Spinal cord (tissue), 10 donors: Measurements from ENCODE around the gene SPDYE1. TPM values are rescaled to one million over a fixed set of nuclear protein-coding genes. Genes with fewer than 3 reads are reported as not detected.
"Not testable (repeated sequence)": the region's sequence is repeated elsewhere in the genome, so short reads cannot be mapped to it uniquely, and the experiment has no call there.

ENCODE experiments used
- DNase-seq, 6 donors: peaks; one replicate each; pipeline versions ENCODE4 v3.0.0 to v3.0.0-alpha.2; 2013 to 2015; ENCODE audit warnings: low spot score in 6 of 6, low read depth in 4 of 6
- H3K27ac ChIP-seq: one replicate; pipeline ENCODE4 v1.5.1; 2013; ENCODE audit warnings: low read depth, low read length, control low read depth
- H3K27me3 ChIP-seq: one replicate; pipeline ENCODE4 v1.6.1; 2013; ENCODE audit warnings: low read length; ENCODE audit not compliant: control insufficient read depth, insufficient read depth
- H3K36me3 ChIP-seq: one replicate; pipeline ENCODE4 v1.6.1; 2013; ENCODE audit warnings: low read length; ENCODE audit not compliant: control insufficient read depth, insufficient read depth
- H3K4me1 ChIP-seq: one replicate; pipeline ENCODE4 v1.6.1; 2013; ENCODE audit warnings: low read length; ENCODE audit not compliant: control insufficient read depth, insufficient read depth
- H3K4me3 ChIP-seq: one replicate; pipeline ENCODE4 v1.5.1; 2013; ENCODE audit warnings: low read depth, low read length, control low read depth
- H3K9me3 ChIP-seq: one replicate; pipeline ENCODE4 v1.6.1; 2013; ENCODE audit warnings: low read length; ENCODE audit not compliant: control insufficient read depth, insufficient read depth
- WGBS: methylation state at CpG from one replicate; pipeline ENCODE4 v1.1.5; 2013; ENCODE audit warnings: missing lambda C conversion rate; ENCODE audit not compliant: insufficient coverage; 5-methylcytosine and 5-hydroxymethylcytosine counted together
- polyA plus RNA-seq, 2 donors: library from polyadenylated mRNA; unstranded; fragments of 120-200 nt; gene quantifications; one replicate each; pipeline ENCODE4 v1.2.1, GENCODE V29; 2013; ENCODE audit not compliant: insufficient read length in 2 of 2
- total RNA-seq, 2 donors: library from RNA; depleted of rRNA in 1 of 2; stranded (reverse); fragments of 120-200 nt in 1 of 2; fragments of >200 nt in 1 of 2; gene quantifications; one replicate each; pipeline versions ENCODE4 v1.2.3 to v1.2.4, GENCODE V29; 2013 to 2014
- donor health status: healthy.

The SPDYE1 gene
- total and polyA plus RNA-seq, 4 donors: 0.10 to 4.1 (median 0.33) TPM; not detected in 1

DNA sequence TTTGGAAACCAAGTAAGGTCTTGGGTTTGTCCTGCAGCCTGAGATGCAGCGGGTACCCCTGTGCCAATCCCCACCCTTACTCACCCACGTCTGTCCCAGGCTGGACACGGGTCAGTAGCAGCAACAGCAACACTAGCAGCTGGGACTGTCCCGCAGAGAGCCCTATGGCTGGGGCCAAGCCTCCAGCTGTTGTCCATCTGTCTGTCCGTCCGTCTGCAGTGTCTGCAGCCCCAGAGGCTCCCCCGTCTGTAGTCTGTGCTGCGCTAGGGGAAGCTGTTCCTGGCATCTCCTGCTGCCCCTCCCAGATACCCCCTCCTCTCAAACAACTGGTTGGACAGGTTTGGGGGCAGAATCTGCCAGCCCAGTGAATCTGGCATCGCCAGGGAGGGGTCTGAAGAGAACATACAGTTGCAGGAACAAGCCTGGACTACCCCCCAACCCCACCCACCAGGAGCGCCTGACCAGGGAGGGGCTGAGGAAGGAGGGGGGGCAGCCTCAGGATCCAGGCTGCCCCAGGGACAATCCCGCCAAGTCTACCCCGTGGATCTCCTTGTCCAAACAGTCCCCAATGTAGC lies 7.6 kb upstream of the SPDYE1 start:
- H3K27ac ChIP-seq, DNase-seq, H3K9me3 ChIP-seq, H3K4me1 ChIP-seq, H3K4me3 ChIP-seq, H3K27me3 ChIP-seq: not testable (repeated sequence)
- 85% methylated on average over 5 of the region's 12 CpGs for WGBS
- peaks cover 22% of the 10 kb centered on the region for H3K36me3 ChIP-seq

DNA sequence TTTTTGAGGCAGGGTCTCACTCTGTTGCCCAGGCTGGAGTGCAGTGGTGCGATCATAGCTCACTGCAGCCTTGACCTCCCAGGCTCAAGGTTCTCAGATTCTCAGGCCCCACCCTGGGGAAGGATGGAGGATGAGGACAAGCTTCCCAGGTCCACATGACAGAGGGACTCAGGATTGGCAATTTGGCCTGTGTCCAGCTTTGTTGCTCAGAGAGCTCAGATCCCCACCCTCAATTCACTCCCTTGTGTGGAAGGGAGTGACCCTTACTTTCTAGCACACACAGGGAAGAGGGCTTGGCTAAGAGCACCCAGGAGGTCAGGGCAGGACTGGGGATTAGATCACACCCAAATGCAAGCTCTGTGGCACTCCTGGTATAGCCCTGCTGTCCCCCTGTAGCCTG lies 6.9 kb upstream of the SPDYE1 start:
- H3K27ac ChIP-seq, H3K9me3 ChIP-seq, H3K27me3 ChIP-seq, H3K4me3 ChIP-seq, H3K4me1 ChIP-seq, DNase-seq: not testable (repeated sequence)
- H3K36me3 ChIP-seq: peaks cover 24% of the 10 kb centered on the region
- no CpG with 5 or more reads among the region's 1 CpG for WGBS

DNA sequence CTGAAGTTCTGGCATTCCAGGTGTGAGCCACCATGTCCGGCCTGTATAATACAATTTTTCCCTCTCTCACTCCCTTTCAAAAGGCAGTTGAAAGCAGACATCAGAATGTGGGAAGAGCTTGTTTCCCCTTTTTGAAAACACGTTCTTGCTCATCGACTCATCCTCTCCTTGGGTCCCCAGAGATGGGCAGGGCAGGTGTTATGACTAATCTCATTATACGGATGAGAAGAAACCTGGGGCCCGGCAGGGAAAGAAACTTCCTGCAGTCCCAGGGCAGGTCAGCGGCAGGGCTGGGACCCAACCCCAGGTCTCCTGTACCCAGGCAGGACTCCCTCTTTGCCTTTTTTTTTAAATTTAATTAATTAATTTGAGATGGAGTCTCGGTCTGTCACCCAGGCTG lies 4.8 kb upstream of the SPDYE1 start:
- not testable (repeated sequence) for H3K9me3 ChIP-seq, DNase-seq, H3K27me3 ChIP-seq, H3K4me1 ChIP-seq, H3K27ac ChIP-seq, H3K4me3 ChIP-seq
- H3K36me3 ChIP-seq: peaks cover 17% of the 10 kb centered on the region
- WGBS: no CpG with 5 or more reads among the region's 7 CpGs

DNA sequence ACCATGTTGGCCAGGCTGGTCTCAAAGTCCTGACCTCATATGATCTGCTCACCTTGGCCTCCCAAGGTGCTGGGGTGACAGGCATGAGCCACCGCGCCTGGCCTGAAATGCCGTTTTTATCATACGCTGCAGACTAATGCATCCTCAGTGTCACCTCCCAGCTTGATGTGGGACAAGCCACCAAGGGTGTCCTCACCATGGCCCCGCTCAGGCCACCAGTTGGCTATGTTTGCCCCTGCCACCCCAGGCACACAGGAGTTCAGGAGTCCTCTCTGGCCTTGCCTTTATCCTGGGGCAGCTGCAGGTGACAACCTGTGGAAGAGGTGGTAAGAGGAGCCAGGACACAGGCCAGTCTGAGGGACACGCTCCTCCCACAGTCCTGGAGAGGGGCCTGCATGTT lies 3.0 kb upstream of the SPDYE1 start:
- not testable (repeated sequence) for H3K27me3 ChIP-seq, DNase-seq, H3K27ac ChIP-seq, H3K9me3 ChIP-seq, H3K4me3 ChIP-seq, H3K4me1 ChIP-seq
- no CpG with 5 or more reads among the region's 6 CpGs for WGBS
- H3K36me3 ChIP-seq: peaks cover 12% of the 10 kb centered on the region

DNA sequence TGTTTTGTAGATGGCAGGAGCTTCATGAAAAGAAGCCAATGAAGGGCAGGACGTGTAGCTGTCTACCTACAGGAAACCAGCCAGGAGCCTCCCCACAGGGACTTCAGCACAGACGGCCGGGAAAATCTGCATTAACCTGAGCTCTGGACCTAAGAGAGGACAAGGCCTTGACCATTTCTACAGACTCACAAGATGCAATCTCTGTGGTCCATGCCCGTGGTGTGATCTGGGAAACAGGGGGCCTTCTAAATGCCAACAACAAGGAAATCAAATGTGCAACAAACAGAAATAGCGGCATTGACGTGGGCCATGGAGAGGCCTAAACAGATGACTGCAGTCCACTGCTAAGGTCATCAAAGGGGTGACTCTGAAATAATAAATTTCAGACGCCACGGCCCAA lies 14.4 kb downstream of the SPDYE1 start:
- not testable (repeated sequence) for H3K4me1 ChIP-seq, H3K9me3 ChIP-seq, H3K4me3 ChIP-seq, DNase-seq, H3K27me3 ChIP-seq, H3K27ac ChIP-seq
- 92% methylated on average over 3 of the region's 8 CpGs for WGBS
- peaks cover 11% of the 10 kb centered on the region for H3K36me3 ChIP-seq

DNA sequence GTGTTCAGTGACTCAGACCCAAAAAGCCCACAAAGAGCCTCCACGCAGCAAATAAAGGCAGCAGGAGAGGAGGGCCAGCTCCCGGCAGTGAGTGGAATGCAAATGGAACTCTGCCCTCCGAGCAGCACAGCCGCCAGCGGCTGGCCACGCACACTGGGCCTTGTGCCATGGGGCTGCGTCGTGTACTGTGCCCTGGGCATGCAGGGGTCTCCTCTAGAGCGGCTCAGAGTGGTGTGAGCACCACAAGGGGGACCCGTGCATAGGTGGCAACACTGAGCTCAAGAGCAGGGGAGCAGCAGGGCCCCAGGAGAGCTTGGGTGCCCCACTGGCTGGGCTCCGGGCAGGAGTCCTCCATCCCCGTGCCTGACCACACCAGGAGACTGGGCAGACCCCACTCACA lies 17.4 kb downstream of the SPDYE1 start:
- not testable (repeated sequence) for H3K27me3 ChIP-seq, H3K4me3 ChIP-seq, H3K27ac ChIP-seq, H3K9me3 ChIP-seq
- Histone ChIP-seq H3K36me3 (peaks cover 11% of the 10 kb centered on the region), H3K4me1 (peaks cover 21% of the 10 kb centered on the region)
- DNase-seq: peak in 4 of 6 donors; percentile 1 to 22 (median 4)
- WGBS: no CpG with 5 or more reads among the region's 12 CpGs

DNA sequence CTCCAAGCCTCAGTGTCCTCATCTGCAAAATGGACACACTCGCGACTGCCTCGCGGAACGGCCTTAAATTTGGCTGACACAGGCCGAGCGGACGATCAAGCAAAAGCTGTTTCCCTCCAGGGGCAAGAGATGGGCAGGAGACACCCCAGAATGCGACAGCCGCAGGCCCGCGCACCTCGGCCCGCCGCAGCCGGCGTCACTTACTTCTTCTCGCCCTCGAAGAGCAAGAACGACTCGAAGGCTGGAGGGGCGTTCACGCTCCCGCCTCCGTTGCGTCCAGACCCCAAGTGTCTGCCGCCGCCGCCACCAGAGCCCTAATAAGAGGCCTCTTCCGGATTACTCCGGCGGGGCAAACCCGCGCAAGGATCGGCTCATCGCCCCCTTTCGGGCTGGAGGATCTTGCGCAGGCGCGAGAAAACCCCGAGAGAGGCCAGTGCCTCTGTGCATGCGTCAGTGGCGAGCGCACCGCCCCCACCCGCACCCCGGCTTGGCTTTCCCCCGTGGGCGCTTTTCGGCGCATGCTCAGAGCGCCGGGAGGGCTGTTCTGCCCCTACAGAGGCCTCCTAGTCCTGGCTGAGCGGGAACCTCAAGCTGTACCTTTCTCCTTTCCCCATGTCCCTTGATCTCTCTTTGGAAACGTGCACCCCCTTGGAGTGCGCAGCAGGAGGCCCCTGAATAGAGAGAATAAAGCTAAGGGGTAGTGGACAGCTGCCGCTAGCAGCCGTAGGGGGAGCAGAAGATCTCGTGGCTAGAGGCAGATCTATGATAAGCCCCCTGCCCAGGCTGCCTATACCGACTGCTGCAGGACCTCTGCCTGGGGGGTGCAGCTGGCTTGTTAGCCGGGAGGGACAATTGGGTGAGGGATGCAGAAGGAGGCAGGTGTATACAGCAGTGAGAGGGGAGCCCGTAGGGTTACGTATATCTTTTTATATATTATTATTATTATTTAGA lies 21.4 kb downstream of the SPDYE1 start:
- H3K4me3 ChIP-seq: peak overlapping the region; percentile 87
- peak overlapping the region; percentile 82 for H3K27ac ChIP-seq
- not testable (repeated sequence) for H3K27me3 ChIP-seq, H3K9me3 ChIP-seq, H3K36me3 ChIP-seq
- WGBS: 0% methylated on average over 47 of the region's 63 CpGs
- peak; percentile 89 to 99 (median 96) for DNase-seq
- peaks cover 18% of the 10 kb centered on the region for H3K4me1 ChIP-seq

DNA sequence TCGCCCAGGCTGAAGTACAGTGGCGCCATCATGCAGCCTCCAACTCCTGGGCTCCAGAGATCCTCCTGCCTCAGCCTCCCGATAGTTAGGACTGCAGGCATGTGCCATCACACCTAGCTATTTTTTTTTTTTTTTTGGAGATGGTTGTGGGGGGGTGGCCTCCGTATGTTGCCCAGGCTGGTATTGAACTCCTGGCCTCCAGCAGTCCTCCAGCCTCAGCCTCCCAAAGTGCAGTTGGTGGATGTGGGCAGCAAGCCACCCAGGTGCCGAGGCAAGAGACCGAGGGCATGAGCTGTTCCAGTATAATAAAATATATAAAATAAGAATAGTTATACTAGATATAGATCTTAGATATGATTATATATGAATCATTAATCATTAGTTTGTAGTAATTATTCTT lies 22.1 kb downstream of the SPDYE1 start:
- no CpG with 5 or more reads among the region's 6 CpGs for WGBS
- not testable (repeated sequence) for H3K4me3 ChIP-seq, H3K27ac ChIP-seq, H3K36me3 ChIP-seq, H3K9me3 ChIP-seq, H3K27me3 ChIP-seq
- peak in 1 of 6 donors; percentile 4 for DNase-seq
- H3K4me1 ChIP-seq: peaks cover 16% of the 10 kb centered on the region

DNA sequence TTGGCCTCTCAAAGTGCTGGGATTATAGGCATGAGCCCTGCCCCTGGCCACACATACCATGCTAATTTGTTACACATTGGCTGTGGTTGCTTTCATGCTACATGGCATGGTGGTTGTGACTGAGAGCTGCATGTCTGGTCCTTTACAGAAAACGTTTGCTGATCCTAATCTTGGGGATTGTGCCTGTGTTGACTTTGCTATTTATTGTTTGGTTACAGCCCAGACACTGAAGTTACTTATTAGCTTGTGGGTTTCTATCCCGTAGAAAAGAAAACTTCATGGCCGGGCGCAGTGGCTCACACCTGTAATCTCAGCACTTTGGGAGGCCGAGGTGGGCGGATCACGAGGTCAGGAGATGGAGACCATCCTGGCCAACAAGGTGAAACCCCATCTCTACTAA lies 24.4 kb downstream of the SPDYE1 start:
- H3K27me3 ChIP-seq, H3K4me3 ChIP-seq, H3K36me3 ChIP-seq, H3K27ac ChIP-seq, H3K9me3 ChIP-seq, DNase-seq: not testable (repeated sequence)
- H3K4me1 ChIP-seq: peaks cover 16% of the 10 kb centered on the region
- no CpG with 5 or more reads among the region's 7 CpGs for WGBS
